Measurements from ENCODE around the gene MAPKBP1. TPM values are rescaled to one million over a fixed set of nuclear protein-coding genes. Genes with fewer than 3 reads are reported as not detected.

MAPKBP1 gene
- total RNA-seq, 2 donors from 2014 or later = 9.0 to 14.6 TPM

GRCh38 chr15:41809526-41810220, 35.4 kb downstream of the MAPKBP1 start:
- Histone ChIP-seq H3K27me3 (no peaks in the 10 kb centered on the region), H3K27ac (no peak overlapping the region), H3K4me3 (no peak overlapping the region), H3K36me3 (no peaks in the 10 kb centered on the region), H3K4me1 (no peaks in the 10 kb centered on the region), H3K9me3 (no peaks in the 10 kb centered on the region), H3K9ac (ENCODE audit: low read depth in 2 of 2, low read length in 2 of 2) (no peak overlapping the region)
- no peak for TF ChIP-seq CTCF (IDR thresholded peaks at IDR 0.05)
- no peak for DNase-seq
- intact Hi-C loops (cut with DNase I) = loop anchor here (5.0 kb wide), 2 partner anchors 37 to 207 kb away; partner anchors contain the start of gene MAPKBP1

GRCh38 chr15:41810651-41811431, 36.6 kb downstream of the MAPKBP1 start:
- DNase-seq = no peak
- intact Hi-C loops (cut with DNase I) = loop anchor here (5.0 kb wide), 2 partner anchors 39 to 209 kb away; partner anchors contain the start of gene MAPKBP1
- no peaks in the 10 kb centered on the region for H3K36me3 ChIP-seq

GRCh38 chr15:41811432-41812195, 37.3 kb downstream of the MAPKBP1 start:
- Histone ChIP-seq H3K9ac (ENCODE audit: low read depth in 2 of 2, low read length in 2 of 2) (no peak overlapping the region), H3K9me3 (no peaks in the 10 kb centered on the region), H3K27me3 (no peaks in the 10 kb centered on the region), H3K4me1 (no peaks in the 10 kb centered on the region), H3K27ac (no peak overlapping the region), H3K36me3 (no peaks in the 10 kb centered on the region), H3K4me3 (no peak overlapping the region)
- intact Hi-C loops (cut with DNase I) = loop anchor here (5.0 kb wide), 2 partner anchors 39 to 209 kb away; partner anchors contain the start of gene MAPKBP1
- peak; percentile 80 for TF ChIP-seq CTCF (IDR thresholded peaks at IDR 0.05)
- peak; percentile 87 for DNase-seq

More at GRCh38 chr15:41810651-41811431, 36.6 kb downstream of the MAPKBP1 start:
- no peak for TF ChIP-seq CTCF (IDR thresholded peaks at IDR 0.05)
- no peak overlapping the region for H3K27ac ChIP-seq
- H3K4me1 ChIP-seq = no peaks in the 10 kb centered on the region
- H3K27me3 ChIP-seq = no peaks in the 10 kb centered on the region
- H3K9me3 ChIP-seq = no peaks in the 10 kb centered on the region
- no peak overlapping the region for H3K4me3 ChIP-seq
- no peak overlapping the region for H3K9ac ChIP-seq (ENCODE audit: low read depth in 2 of 2, low read length in 2 of 2)

GRCh38 chr15:41812820-41813375, 38.6 kb downstream of the MAPKBP1 start:
- TF ChIP-seq CTCF (IDR thresholded peaks at IDR 0.05) = no peak
- intact Hi-C loops (cut with DNase I) = loop anchor here (5.0 kb wide), 2 partner anchors 41 to 211 kb away; partner anchors contain the start of gene MAPKBP1
- H3K9ac ChIP-seq (ENCODE audit: low read depth in 2 of 2, low read length in 2 of 2) = no peak overlapping the region
- H3K4me3 ChIP-seq = no peak overlapping the region
- no peaks in the 10 kb centered on the region for H3K36me3 ChIP-seq
- H3K27ac ChIP-seq = no peak overlapping the region
- no peaks in the 10 kb centered on the region for H3K9me3 ChIP-seq
- H3K4me1 ChIP-seq = no peaks in the 10 kb centered on the region
- DNase-seq = no peak
- H3K27me3 ChIP-seq = no peaks in the 10 kb centered on the region

- intact Hi-C loops (cut with DNase I) = loop anchor here (5.0 kb wide), 2 partner anchors 41 to 211 kb away; partner anchors contain the start of gene MAPKBP1
These were observed 39.1 kb downstream of the MAPKBP1 start for GRCh38 chr15:41813426-41813825.

More at GRCh38 chr15:41813426-41813825, 39.1 kb downstream of the MAPKBP1 start:
- Histone ChIP-seq H3K4me1 (no peaks in the 10 kb centered on the region), H3K36me3 (no peaks in the 10 kb centered on the region), H3K9me3 (no peaks in the 10 kb centered on the region), H3K9ac (ENCODE audit: low read depth in 2 of 2, low read length in 2 of 2) (no peak overlapping the region), H3K27me3 (no peaks in the 10 kb centered on the region), H3K4me3 (no peak overlapping the region), H3K27ac (no peak overlapping the region)
- no peak for TF ChIP-seq CTCF (IDR thresholded peaks at IDR 0.05)
- no peak for DNase-seq
